ENCODE results near the gene TKTL1.
"Not testable (repeated sequence)": the region's sequence is repeated elsewhere in the genome, so short reads cannot be mapped to it uniquely, and the experiment has no call there.

The TKTL1 gene

GRCh38 chrX:154333837-154334271 lies 38.3 kb downstream of the TKTL1 start:
- H3F3A ChIP-seq (ENCODE audit: control insufficient read depth, insufficient read depth): no peaks in the 10 kb centered on the region
- peak overlapping the region; percentile 18; the same call in 1 of the 2 replicates for H3K27ac ChIP-seq (ENCODE audit: low read depth, low read length)
- H4K20me1 ChIP-seq (ENCODE audit: control insufficient read depth, insufficient read depth, low read depth, low read length): no peaks in the 10 kb centered on the region
- peak overlapping the region; percentile 72 for H3K4me2 ChIP-seq (ENCODE audit: low read length)
- H3K9me2 ChIP-seq (replicated peaks; ENCODE audit: control insufficient read depth, low read length): no peaks in the 10 kb centered on the region
- no peaks in the 10 kb centered on the region for H3K27me3 ChIP-seq (ENCODE audit: control insufficient read depth, low read length)
- H3K9me3 ChIP-seq (ENCODE audit: control insufficient read depth, insufficient read depth, low read length): no peaks in the 10 kb centered on the region
- peaks cover 18% of the 10 kb centered on the region for H3K4me1 ChIP-seq (ENCODE audit: control insufficient read depth, low read length)
- H3K4me3 ChIP-seq (ENCODE audit: low read length): peak overlapping the region; percentile 39; the same call in 1 of the 2 replicates
- H3K79me2 ChIP-seq (ENCODE audit: control insufficient read depth, low read length): no peaks in the 10 kb centered on the region
- no peaks in the 10 kb centered on the region for H3K36me3 ChIP-seq (ENCODE audit: control insufficient read depth, low read length)
- TF ChIP-seq EZH2phosphoT487 (IDR thresholded peaks at IDR 0.05; ENCODE audit: borderline replicate concordance, low read length): no peak
- no peak for TF ChIP-seq CTCF (IDR thresholded peaks at IDR 0.05; ENCODE audit: low read depth, low read length, poor library complexity, severe bottlenecking)

- H3K36me3 ChIP-seq (ENCODE audit: control insufficient read depth, low read length): no peaks in the 10 kb centered on the region
- H3K9me3 ChIP-seq (ENCODE audit: control insufficient read depth, insufficient read depth, low read length): no peaks in the 10 kb centered on the region
- no peaks in the 10 kb centered on the region for H3K9me2 ChIP-seq (replicated peaks; ENCODE audit: control insufficient read depth, low read length)
- TF ChIP-seq EZH2phosphoT487 (IDR thresholded peaks at IDR 0.05; ENCODE audit: borderline replicate concordance, low read length) (no peak), CTCF (IDR thresholded peaks at IDR 0.05; ENCODE audit: low read depth, low read length, poor library complexity, severe bottlenecking) (no peak)
- peaks cover 18% of the 10 kb centered on the region for H3K4me1 ChIP-seq (ENCODE audit: control insufficient read depth, low read length)
- H3K27ac ChIP-seq (ENCODE audit: low read depth, low read length): no peak overlapping the region
- H4K20me1 ChIP-seq (ENCODE audit: control insufficient read depth, insufficient read depth, low read depth, low read length): no peaks in the 10 kb centered on the region
- H3K4me2 ChIP-seq (ENCODE audit: low read length): peak overlapping the region; percentile 72
- H3K79me2 ChIP-seq (ENCODE audit: control insufficient read depth, low read length): no peaks in the 10 kb centered on the region
- H3K27me3 ChIP-seq (ENCODE audit: control insufficient read depth, low read length): no peaks in the 10 kb centered on the region
- H3K4me3 ChIP-seq (ENCODE audit: low read length): no peak overlapping the region
- H3F3A ChIP-seq (ENCODE audit: control insufficient read depth, insufficient read depth): no peaks in the 10 kb centered on the region
Observed at GRCh38 chrX:154334496-154334895, 38.9 kb downstream of the TKTL1 start.

DNA sequence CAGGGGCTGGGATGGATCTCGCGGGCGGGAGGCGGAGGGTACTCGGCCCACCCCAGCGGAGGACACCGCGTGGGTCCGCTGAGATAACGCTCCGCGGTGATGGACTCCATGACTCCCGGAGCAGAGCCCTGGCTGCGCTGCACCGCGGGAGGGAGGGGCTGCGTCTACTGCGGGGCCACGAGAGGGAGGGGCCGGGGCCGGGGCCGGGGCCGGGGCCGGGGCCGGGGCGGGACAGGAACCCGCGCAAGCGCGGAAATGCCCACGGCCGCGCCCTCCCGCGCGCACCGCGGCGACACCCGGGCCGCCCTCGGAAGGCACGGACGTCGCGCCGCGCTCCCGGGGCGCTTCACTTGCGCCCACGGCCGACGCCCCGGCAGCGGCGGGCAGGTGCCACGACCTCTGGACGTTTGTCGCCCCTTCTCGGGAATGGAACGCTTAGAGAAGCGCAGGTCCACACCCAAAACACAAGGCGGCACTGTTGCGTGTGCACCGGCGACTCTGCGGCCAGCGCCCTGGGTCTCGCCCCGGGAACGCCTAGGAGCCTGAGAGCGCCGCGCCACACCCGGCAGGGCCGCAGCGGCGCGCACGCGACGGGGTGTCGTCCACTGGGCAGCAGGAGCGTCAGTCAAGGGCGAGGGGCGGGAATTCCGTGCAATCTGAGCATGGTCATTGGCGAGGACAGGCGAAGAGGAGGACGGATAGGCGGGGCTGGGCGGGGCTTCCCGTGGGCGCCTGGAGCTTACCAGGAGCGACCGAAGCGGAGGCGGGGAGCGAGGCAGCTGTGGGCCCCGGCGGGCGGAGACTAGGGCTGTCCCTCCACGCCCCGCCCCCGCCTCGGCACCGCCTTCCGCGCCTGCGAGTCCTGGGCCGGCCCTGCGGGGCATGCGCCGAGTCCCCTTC lies 46.1 kb downstream of the TKTL1 start:
- H3K4me2 ChIP-seq (ENCODE audit: low read length); H3K9me3 ChIP-seq (ENCODE audit: control insufficient read depth, insufficient read depth, low read length); H3F3A ChIP-seq (ENCODE audit: control insufficient read depth, insufficient read depth): not testable (repeated sequence)

DNA sequence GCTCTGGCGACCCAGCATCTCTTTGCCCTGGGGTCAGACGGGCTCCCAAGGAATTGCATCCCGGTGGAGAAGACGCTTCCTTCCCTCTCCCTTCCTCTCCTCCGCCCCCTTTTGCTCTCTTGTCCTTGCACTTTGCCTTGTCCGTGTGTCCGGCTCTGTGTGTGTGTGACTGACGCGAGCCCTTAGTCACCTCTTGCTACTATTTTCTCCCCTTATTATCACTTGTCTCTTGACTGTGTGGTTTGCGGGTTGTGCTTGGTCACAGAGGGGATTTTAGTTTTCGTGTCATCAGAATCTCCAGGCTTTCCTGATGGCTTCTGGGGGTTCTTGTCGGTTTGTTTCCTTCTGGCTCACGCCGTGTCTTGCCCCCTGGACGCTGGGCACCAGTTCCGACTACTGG lies 47.5 kb downstream of the TKTL1 start:
- H3K4me3 ChIP-seq (ENCODE audit: low read length); H3K9me3 ChIP-seq (ENCODE audit: control insufficient read depth, insufficient read depth, low read length); H3K27me3 ChIP-seq (ENCODE audit: control insufficient read depth, low read length); H4K20me1 ChIP-seq (ENCODE audit: control insufficient read depth, insufficient read depth, low read depth, low read length); H3K36me3 ChIP-seq (ENCODE audit: control insufficient read depth, low read length); H3K79me2 ChIP-seq (ENCODE audit: control insufficient read depth, low read length); H3K9me2 ChIP-seq (replicated peaks; ENCODE audit: control insufficient read depth, low read length); H3F3A ChIP-seq (ENCODE audit: control insufficient read depth, insufficient read depth); H3K4me1 ChIP-seq (ENCODE audit: control insufficient read depth, low read length); H3K27ac ChIP-seq (ENCODE audit: low read depth, low read length); H3K4me2 ChIP-seq (ENCODE audit: low read length): not testable (repeated sequence)

More for the DNA sequence above, 46.1 kb downstream of the TKTL1 start:
- not testable (repeated sequence) for H3K9me2 ChIP-seq (replicated peaks; ENCODE audit: control insufficient read depth, low read length); H3K27ac ChIP-seq (ENCODE audit: low read depth, low read length); H3K36me3 ChIP-seq (ENCODE audit: control insufficient read depth, low read length); H3K4me1 ChIP-seq (ENCODE audit: control insufficient read depth, low read length); H3K4me3 ChIP-seq (ENCODE audit: low read length); H4K20me1 ChIP-seq (ENCODE audit: control insufficient read depth, insufficient read depth, low read depth, low read length); H3K79me2 ChIP-seq (ENCODE audit: control insufficient read depth, low read length); H3K27me3 ChIP-seq (ENCODE audit: control insufficient read depth, low read length)

DNA sequence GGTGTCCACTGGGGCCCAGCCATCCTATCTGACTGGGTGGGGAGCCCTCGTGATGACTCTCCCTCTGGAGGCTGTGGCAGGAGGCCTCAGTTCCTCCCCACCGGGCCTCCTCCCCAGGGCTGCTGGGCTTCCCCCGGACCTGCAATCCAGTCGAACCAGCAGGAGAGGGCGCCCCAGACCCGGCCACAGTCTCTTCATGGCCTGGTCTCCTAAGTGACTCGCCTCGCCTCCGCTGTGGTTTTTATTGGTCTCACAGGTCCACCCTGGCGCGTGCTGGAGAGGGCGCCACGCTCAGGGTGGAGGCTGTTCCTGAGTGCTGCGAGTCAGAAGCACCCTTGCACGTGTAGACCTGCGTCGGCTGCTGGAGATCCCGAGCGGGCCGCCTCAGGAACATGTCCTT lies 48.0 kb downstream of the TKTL1 start:
- H3K9me2 ChIP-seq (replicated peaks; ENCODE audit: control insufficient read depth, low read length); H4K20me1 ChIP-seq (ENCODE audit: control insufficient read depth, insufficient read depth, low read depth, low read length); H3K79me2 ChIP-seq (ENCODE audit: control insufficient read depth, low read length); H3K4me3 ChIP-seq (ENCODE audit: low read length); H3F3A ChIP-seq (ENCODE audit: control insufficient read depth, insufficient read depth); H3K27me3 ChIP-seq (ENCODE audit: control insufficient read depth, low read length); H3K4me1 ChIP-seq (ENCODE audit: control insufficient read depth, low read length); H3K27ac ChIP-seq (ENCODE audit: low read depth, low read length); H3K36me3 ChIP-seq (ENCODE audit: control insufficient read depth, low read length); H3K9me3 ChIP-seq (ENCODE audit: control insufficient read depth, insufficient read depth, low read length); H3K4me2 ChIP-seq (ENCODE audit: low read length): not testable (repeated sequence)

All from DOHH2 (cell line).